Measurements from ENCODE around the gene ASXL3.

ASXL3 gene

GRCh38 chr18:33744032-33744697, 166.1 kb downstream of the ASXL3 start:
- no peaks in the 10 kb centered on the region for H3K9me3 ChIP-seq (ENCODE audit: control insufficient read depth, insufficient read depth, low read length)
- H3K4me2 ChIP-seq (ENCODE audit: low read length), result no peak overlapping the region
- H3K4me1 ChIP-seq (ENCODE audit: control insufficient read depth, low read length), result no peaks in the 10 kb centered on the region
- no peaks in the 10 kb centered on the region for H3F3A ChIP-seq (ENCODE audit: control insufficient read depth, insufficient read depth)
- H3K9me2 ChIP-seq (replicated peaks; ENCODE audit: control insufficient read depth, low read length), result no peaks in the 10 kb centered on the region
- H3K36me3 ChIP-seq (ENCODE audit: control insufficient read depth, low read length), result no peaks in the 10 kb centered on the region
- H3K4me3 ChIP-seq (ENCODE audit: low read length), result no peak overlapping the region
- H3K27ac ChIP-seq (ENCODE audit: low read depth, low read length), result no peak overlapping the region
- TF ChIP-seq EZH2phosphoT487 (IDR thresholded peaks at IDR 0.05; ENCODE audit: borderline replicate concordance, low read length) (no peak), CTCF (IDR thresholded peaks at IDR 0.05; ENCODE audit: low read depth, low read length, poor library complexity, severe bottlenecking) (no peak)
- no peaks in the 10 kb centered on the region for H4K20me1 ChIP-seq (ENCODE audit: control insufficient read depth, insufficient read depth, low read depth, low read length)
- H3K79me2 ChIP-seq (ENCODE audit: control insufficient read depth, low read length), result no peaks in the 10 kb centered on the region
- H3K27me3 ChIP-seq (ENCODE audit: control insufficient read depth, low read length), result no peaks in the 10 kb centered on the region

DNA sequence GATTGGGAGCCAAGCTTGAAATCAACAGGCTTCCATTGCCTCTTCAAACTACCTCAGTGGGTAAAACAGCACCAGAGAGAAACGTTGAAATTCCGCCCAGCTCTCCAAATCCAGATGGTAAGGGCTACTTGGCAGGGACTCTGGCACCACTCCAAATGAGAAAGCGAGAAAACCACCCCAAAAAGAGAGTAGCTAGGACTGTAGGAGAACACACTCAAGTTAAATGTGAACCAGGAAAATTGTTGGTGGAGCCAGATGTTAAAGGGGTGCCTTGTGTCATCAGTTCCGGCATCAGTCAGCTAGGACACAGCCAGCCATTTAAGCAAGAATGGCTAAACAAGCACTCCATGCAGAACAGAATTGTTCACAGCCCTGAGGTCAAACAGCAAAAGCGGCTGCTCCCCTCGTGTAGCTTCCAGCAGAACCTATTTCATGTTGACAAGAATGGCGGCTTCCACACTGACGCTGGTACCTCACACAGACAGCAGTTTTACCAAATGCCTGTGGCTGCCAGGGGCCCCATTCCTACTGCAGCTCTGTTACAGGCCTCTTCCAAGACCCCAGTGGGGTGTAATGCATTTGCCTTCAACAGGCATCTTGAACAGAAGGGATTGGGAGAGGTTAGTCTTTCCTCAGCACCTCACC, 167.3 kb downstream of the ASXL3 start:
- Histone ChIP-seq H3K27ac (ENCODE audit: low read depth, low read length) (no peak overlapping the region), H3K4me1 (ENCODE audit: control insufficient read depth, low read length) (peaks cover 6% of the 10 kb centered on the region), H3K79me2 (ENCODE audit: control insufficient read depth, low read length) (no peaks in the 10 kb centered on the region), H3F3A (ENCODE audit: control insufficient read depth, insufficient read depth) (no peaks in the 10 kb centered on the region), H3K4me3 (ENCODE audit: low read length) (no peak overlapping the region), H3K9me3 (ENCODE audit: control insufficient read depth, insufficient read depth, low read length) (no peaks in the 10 kb centered on the region), H3K4me2 (ENCODE audit: low read length) (no peak overlapping the region), H3K36me3 (ENCODE audit: control insufficient read depth, low read length) (no peaks in the 10 kb centered on the region), H3K9me2 (replicated peaks; ENCODE audit: control insufficient read depth, low read length) (no peaks in the 10 kb centered on the region), H3K27me3 (ENCODE audit: control insufficient read depth, low read length) (no peaks in the 10 kb centered on the region), H4K20me1 (ENCODE audit: control insufficient read depth, insufficient read depth, low read depth, low read length) (no peaks in the 10 kb centered on the region)
- TF ChIP-seq CTCF (IDR thresholded peaks at IDR 0.05; ENCODE audit: low read depth, low read length, poor library complexity, severe bottlenecking) (no peak), EZH2phosphoT487 (IDR thresholded peaks at IDR 0.05; ENCODE audit: borderline replicate concordance, low read length) (no peak)

DNA sequence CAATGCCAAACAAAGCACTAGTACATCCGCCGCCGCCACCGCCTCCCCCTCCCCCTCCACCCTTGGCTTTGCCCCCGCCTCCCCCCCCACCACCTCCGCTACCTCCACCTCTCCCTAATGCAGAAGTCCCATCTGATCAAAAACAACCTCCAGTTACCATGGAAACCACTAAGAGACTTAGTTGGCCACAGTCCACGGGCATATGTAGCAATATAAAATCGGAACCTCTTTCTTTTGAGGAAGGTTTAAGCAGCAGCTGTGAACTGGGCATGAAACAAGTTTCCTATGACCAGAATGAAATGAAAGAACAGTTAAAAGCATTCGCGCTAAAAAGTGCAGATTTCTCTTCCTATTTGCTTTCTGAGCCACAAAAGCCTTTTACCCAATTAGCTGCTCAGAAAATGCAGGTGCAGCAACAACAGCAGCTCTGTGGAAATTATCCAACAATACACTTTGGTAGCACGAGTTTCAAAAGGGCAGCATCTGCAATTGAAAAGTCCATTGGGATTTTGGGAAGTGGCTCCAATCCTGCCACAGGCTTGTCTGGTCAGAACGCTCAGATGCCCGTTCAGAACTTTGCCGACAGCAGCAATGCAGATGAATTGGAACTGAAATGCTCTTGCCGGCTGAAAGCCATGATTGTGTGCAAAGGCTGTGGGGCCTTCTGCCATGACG, 168.0 kb downstream of the ASXL3 start:
- Histone ChIP-seq H3K9me2 (replicated peaks; ENCODE audit: control insufficient read depth, low read length) (no peaks in the 10 kb centered on the region), H3K79me2 (ENCODE audit: control insufficient read depth, low read length) (no peaks in the 10 kb centered on the region), H3K4me1 (ENCODE audit: control insufficient read depth, low read length) (peaks cover 6% of the 10 kb centered on the region), H4K20me1 (ENCODE audit: control insufficient read depth, insufficient read depth, low read depth, low read length) (no peaks in the 10 kb centered on the region), H3K27me3 (ENCODE audit: control insufficient read depth, low read length) (no peaks in the 10 kb centered on the region), H3K4me2 (ENCODE audit: low read length) (no peak overlapping the region), H3F3A (ENCODE audit: control insufficient read depth, insufficient read depth) (no peaks in the 10 kb centered on the region), H3K4me3 (ENCODE audit: low read length) (no peak overlapping the region), H3K27ac (ENCODE audit: low read depth, low read length) (no peak overlapping the region), H3K9me3 (ENCODE audit: control insufficient read depth, insufficient read depth, low read length) (no peaks in the 10 kb centered on the region), H3K36me3 (ENCODE audit: control insufficient read depth, low read length) (no peaks in the 10 kb centered on the region)
- TF ChIP-seq CTCF (IDR thresholded peaks at IDR 0.05; ENCODE audit: low read depth, low read length, poor library complexity, severe bottlenecking) (no peak), EZH2phosphoT487 (IDR thresholded peaks at IDR 0.05; ENCODE audit: borderline replicate concordance, low read length) (no peak)

All from DOHH2 (cell line).